PC-9 (cell line): ENCODE data around the gene FOXN4. TPM values are rescaled to one million over a fixed set of nuclear protein-coding genes. Genes with fewer than 3 reads are reported as not detected.
"Not testable (repeated sequence)": the region's sequence is repeated elsewhere in the genome, so short reads cannot be mapped to it uniquely, and the experiment has no call there.

Experiments
- BruUV-seq: library from RNA; stranded (reverse); fragments of 400-500 nt; replicated peaks from 2 replicates; lab custom pipeline; 2021; lab: Mats Ljungman, UMichigan
- CTCF ChIA-PET: fragments of 300-600 bp; sonication (Branson Sonifier 250); formaldehyde crosslinking; loops from one replicate; lab custom pipeline; 2022; ENCODE audit warnings: antibody characterized with exemption; lab: Charles Lee
- POLR2A ChIA-PET: fragments of 300-600 bp; sonication (Branson Sonifier 250); formaldehyde crosslinking; loops from one replicate; lab custom pipeline; 2022; ENCODE audit warnings: antibody characterized with exemption; ENCODE audit not compliant: unreplicated experiment; lab: Charles Lee
- DNase-seq, 2 experiments: peaks; one replicate each; pipeline versions ENCODE4 v3.0.0 to v3.0.0-alpha.2; 2015 to 2022; ENCODE audit warnings: mixed read lengths in 1 of 2
- H2AFZ ChIP-seq: fragments of 200-600 bp; sonication (generic); 2 replicates; pipeline ENCODE4 v1.8.1; 2017; ENCODE audit warnings: antibody characterized with exemption
- H3F3A ChIP-seq: fragments of 200-600 bp; sonication (generic); 2 replicates; pipeline ENCODE4 v1.8.1; 2017; ENCODE audit warnings: antibody characterized with exemption, mild to moderate bottlenecking, low read depth; ENCODE audit not compliant: insufficient read depth
- H3K27ac ChIP-seq: fragments of 200-600 bp; sonication (generic); 2 replicates; pipeline ENCODE4 v1.6.1; 2016; ENCODE audit warnings: mixed run types
- H3K27me3 ChIP-seq: fragments of 200-600 bp; sonication (generic); 2 replicates; pipeline ENCODE4 v1.6.1; 2016; ENCODE audit warnings: low read depth, mixed run types; ENCODE audit not compliant: insufficient read depth
- H3K36me3 ChIP-seq: fragments of 200-600 bp; sonication (generic); 2 replicates; pipeline ENCODE4 v1.6.1; 2016; ENCODE audit warnings: low read depth, mixed run types
- H3K4me1 ChIP-seq: fragments of 200-600 bp; sonication (generic); replicated peaks from 2 replicates; pipeline ENCODE4 v1.6.1; 2016; ENCODE audit warnings: mixed run types; ENCODE audit not compliant: insufficient read depth
- H3K4me2 ChIP-seq: fragments of 200-600 bp; sonication (generic); 2 replicates; pipeline ENCODE4 v1.6.1; 2017; ENCODE audit warnings: mixed run types
- H3K4me3 ChIP-seq: fragments of 200-600 bp; sonication (generic); 2 replicates; pipeline ENCODE4 v1.6.1; 2016; ENCODE audit warnings: mixed run types
- H3K79me2 ChIP-seq: fragments of 200-600 bp; sonication (generic); 2 replicates; pipeline ENCODE4 v1.6.1; 2017; ENCODE audit warnings: low read depth, mixed run types
- H3K9me2 ChIP-seq: fragments of 200-600 bp; sonication (generic); 2 replicates; pipeline ENCODE4 v1.8.1; 2017; ENCODE audit warnings: mild to moderate bottlenecking; ENCODE audit not compliant: insufficient read depth
- H3K9me3 ChIP-seq: fragments of 200-600 bp; sonication (generic); 2 replicates; pipeline ENCODE4 v1.8.1; 2016; ENCODE audit warnings: low read depth; ENCODE audit not compliant: insufficient read depth
- H4K20me1 ChIP-seq: fragments of 200-600 bp; sonication (generic); 2 replicates; pipeline ENCODE4 v1.8.1; 2017; ENCODE audit not compliant: insufficient read depth
- CTCF ChIP-seq: fragments of 200-600 bp; sonication (generic); conservative IDR thresholded peaks from 2 replicates; pipeline ENCODE4 v1.6.1; 2017; ENCODE audit warnings: mixed run types, antibody characterized with exemption, mild to moderate bottlenecking, moderate library complexity
- EZH2 ChIP-seq: fragments of 200-600 bp; sonication (generic); IDR thresholded peaks from 2 replicates; pipeline ENCODE4 v1.8.0; 2017; ENCODE audit warnings: antibody characterized with exemption, low read depth
- intact Hi-C: fragments of 100-400 bp; cut with micrococcal nuclease; formaldehyde crosslinking; loops from one replicate; pipeline ENCODE4 v1.10.0; 2022; ENCODE audit not compliant: unreplicated experiment
- total RNA-seq: library from RNA; stranded (reverse); gene quantifications from 2 replicates; pipeline ENCODE4 v1.2.3, GENCODE V29; 2021

The FOXN4 gene
- total RNA-seq, 1 experiment from 2014 or later = not detected

- no peak for DNase-seq
- H3K9me2 ChIP-seq = no peaks in the 10 kb centered on the region
- no peaks in the 10 kb centered on the region for H3K9me3 ChIP-seq
- peaks cover 8% of the 10 kb centered on the region; the same call in 1 of the 2 replicates for H3K27me3 ChIP-seq
- intact Hi-C loops = no loop called here
- CTCF ChIA-PET = no interaction called here
- H3K27ac ChIP-seq = no peak overlapping the region
- no TSS peak for BruUV-seq
- no peak overlapping the region for H3K4me3 ChIP-seq
- no peaks in the 10 kb centered on the region for H3K79me2 ChIP-seq
- H3K4me2 ChIP-seq = no peak overlapping the region
- no peaks in the 10 kb centered on the region for H3F3A ChIP-seq
- TF ChIP-seq CTCF = no peak
- no peak for TF ChIP-seq EZH2
- no peaks in the 10 kb centered on the region for H4K20me1 ChIP-seq
- H3K36me3 ChIP-seq = no peaks in the 10 kb centered on the region
- H3K4me1 ChIP-seq = no peaks in the 10 kb centered on the region
- POLR2A ChIA-PET = interaction anchor here (0.7 kb wide), 1 partner anchor 8 kb away, joined by 13 read pairs; no protein-coding TSS in a partner anchor
- H2AFZ ChIP-seq = no peak overlapping the region
These were observed 19.9 kb upstream of the FOXN4 start for GRCh38 chr12:109329003-109329402.

DNA sequence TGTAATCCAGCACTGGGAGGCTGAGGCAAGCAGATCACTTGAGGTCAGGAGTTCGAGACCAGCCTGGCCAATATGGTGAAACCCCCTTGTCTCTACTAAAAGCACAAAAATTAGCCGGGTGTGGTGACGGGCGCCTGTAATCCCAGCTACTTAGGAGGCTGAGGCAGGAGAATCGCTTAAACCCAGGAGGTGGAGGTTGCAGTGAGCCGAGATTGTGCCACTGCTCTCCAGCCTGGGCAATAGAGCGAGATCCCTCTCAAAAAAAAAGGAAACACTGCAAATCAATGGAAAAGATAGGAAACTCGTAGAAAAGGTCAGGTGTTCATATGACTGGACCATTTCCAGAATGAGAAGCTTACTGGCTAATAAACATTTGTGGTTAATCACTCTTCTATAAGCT is 12.2 kb upstream of the FOXN4 start:
- H3K27me3 ChIP-seq = peaks cover 29% of the 10 kb centered on the region
- H3F3A ChIP-seq, POLR2A ChIA-PET, BruUV-seq, H3K9me3 ChIP-seq, intact Hi-C loops, H3K27ac ChIP-seq, H3K36me3 ChIP-seq, H3K4me3 ChIP-seq, H2AFZ ChIP-seq, H4K20me1 ChIP-seq, DNase-seq, CTCF ChIA-PET, H3K79me2 ChIP-seq, H3K9me2 ChIP-seq, H3K4me2 ChIP-seq, H3K4me1 ChIP-seq: not testable (repeated sequence)

- Histone ChIP-seq H3K4me1 (peaks cover 25% of the 10 kb centered on the region), H3K27ac (no peak overlapping the region), H3K79me2 (no peaks in the 10 kb centered on the region), H3F3A (peaks cover 21% of the 10 kb centered on the region), H4K20me1 (no peaks in the 10 kb centered on the region; the same call in 1 of the 2 replicates), H2AFZ (no peak overlapping the region), H3K4me2 (peak overlapping the region; percentile 55), H3K27me3 (peaks cover 32% of the 10 kb centered on the region), H3K4me3 (peak overlapping the region; percentile 44; the same call in 1 of the 2 replicates), H3K9me3 (no peaks in the 10 kb centered on the region), H3K9me2 (no peaks in the 10 kb centered on the region), H3K36me3 (no peaks in the 10 kb centered on the region)
- intact Hi-C loops = no loop called here
- BruUV-seq = no TSS peak
- no peak for TF ChIP-seq CTCF
- TF ChIP-seq EZH2 = no peak
- ChIA-PET POLR2A (no interaction called here), CTCF (no interaction called here)
- DNase-seq = peak in 1 of 2 experiments; percentile 48
These were observed 1.4 kb upstream of the FOXN4 start for GRCh38 chr12:109310247-109311125.
